Activated CD8-positive, alpha-beta memory T cell treated with anti-CD3 and anti-CD28 coated beads for 4 hours (primary cell): ENCODE results near the gene NTM.

Source experiments
- DNase-seq, 2 donors: peaks; one replicate each; pipeline ENCODE4 v3.0.0-alpha.2; 2020; ENCODE audit warnings: low read depth in 2 of 2

NTM gene

GRCh38 chr11:132114743-132115142, 744.3 kb downstream of the NTM start:
- no peak for DNase-seq

- no peak for DNase-seq
Measured at GRCh38 chr11:132115454-132115853, 745.0 kb downstream of the NTM start.

GRCh38 chr11:132116516-132116915, 746.1 kb downstream of the NTM start:
- DNase-seq: no peak

- no peak for DNase-seq
Measured at GRCh38 chr11:132118661-132119060, 748.2 kb downstream of the NTM start.

- DNase-seq: no peak
Measured at GRCh38 chr11:132119573-132119972, 749.2 kb downstream of the NTM start.

GRCh38 chr11:132122735-132123134, 752.3 kb downstream of the NTM start:
- DNase-seq: no peak

GRCh38 chr11:132123449-132123848, 753.0 kb downstream of the NTM start:
- no peak for DNase-seq

GRCh38 chr11:132123854-132124835, 753.7 kb downstream of the NTM start:
- DNase-seq: no peak

GRCh38 chr11:132125988-132126871, 755.8 kb downstream of the NTM start:
- no peak for DNase-seq

- DNase-seq: no peak
Measured at GRCh38 chr11:132126973-132127899, 756.8 kb downstream of the NTM start.

- DNase-seq: no peak
Measured at GRCh38 chr11:132127900-132128288, 757.5 kb downstream of the NTM start.

- no peak for DNase-seq
Measured at GRCh38 chr11:132131047-132131446, 760.6 kb downstream of the NTM start.

- DNase-seq: no peak
Measured at GRCh38 chr11:132131961-132132360, 761.5 kb downstream of the NTM start.

- no peak for DNase-seq
Measured at GRCh38 chr11:132134322-132134721, 763.9 kb downstream of the NTM start.

GRCh38 chr11:132137289-132137980, 767.0 kb downstream of the NTM start:
- DNase-seq: no peak

- no peak for DNase-seq
Measured at GRCh38 chr11:132137981-132138313, 767.5 kb downstream of the NTM start.

GRCh38 chr11:132139181-132139580, 768.8 kb downstream of the NTM start:
- DNase-seq: no peak

- no peak for DNase-seq
Measured at GRCh38 chr11:132140056-132140455, 769.6 kb downstream of the NTM start.

- no peak for DNase-seq
Measured at GRCh38 chr11:132142121-132142520, 771.7 kb downstream of the NTM start.

- DNase-seq: no peak
Measured at GRCh38 chr11:132142554-132142953, 772.1 kb downstream of the NTM start.

- no peak for DNase-seq
Measured at GRCh38 chr11:132147464-132147863, 777.0 kb downstream of the NTM start.
